Activated CD8-positive, alpha-beta memory T cell treated with anti-CD3 and anti-CD28 coated beads for 1 hour (primary cell): ENCODE measurements around the gene JAG2.

ENCODE experiments used
- DNase-seq, 2 donors: peaks; one replicate each; pipeline ENCODE4 v3.0.0-alpha.2; 2020; ENCODE audit warnings: low read depth in 1 of 2; ENCODE audit errors: extremely low read depth in 1 of 2

Gene JAG2

GRCh38 chr14:105151838-105152793, 16.5 kb downstream of the JAG2 start:
- DNase-seq = no peak

- DNase-seq = no peak
These were observed 17.3 kb downstream of the JAG2 start for GRCh38 chr14:105151084-105151837.

DNA sequence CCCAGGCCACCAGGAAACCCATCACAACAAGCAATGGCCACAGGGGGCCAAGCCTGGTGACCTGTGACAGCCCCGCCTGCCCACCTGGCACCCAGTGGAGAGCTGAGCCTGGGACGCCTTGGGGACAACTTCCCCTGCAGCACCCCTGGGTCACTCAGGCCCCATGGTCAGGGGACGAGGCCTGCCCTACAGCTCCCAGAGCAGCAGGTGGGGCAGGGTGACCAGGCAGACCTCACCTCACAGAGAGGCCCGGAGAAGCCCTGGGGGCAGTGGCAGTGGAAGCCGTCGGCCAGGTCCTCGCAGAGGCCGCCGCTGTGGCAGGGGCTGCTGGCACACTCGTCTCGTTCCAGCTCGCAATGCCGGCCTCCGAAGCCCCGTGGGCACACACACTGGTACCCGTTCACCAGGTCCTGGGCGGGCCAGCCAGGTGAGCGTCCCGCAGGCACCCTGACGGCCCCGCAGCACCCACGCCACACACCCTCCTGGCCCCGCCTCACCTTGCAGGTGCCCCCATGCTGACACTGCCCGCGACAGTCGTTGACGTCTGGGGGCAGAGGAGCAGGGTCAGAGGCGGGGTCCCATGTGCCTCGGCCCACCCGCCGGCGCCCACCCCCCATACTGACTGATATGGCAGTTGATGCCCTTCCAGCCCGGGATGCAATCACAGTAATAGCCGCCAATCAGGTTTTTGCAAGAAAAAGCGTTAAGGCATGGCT, 18.1 kb downstream of the JAG2 start:
- no peak for DNase-seq

- no peak for DNase-seq
These were observed 18.6 kb downstream of the JAG2 start for GRCh38 chr14:105150026-105150367.

DNA sequence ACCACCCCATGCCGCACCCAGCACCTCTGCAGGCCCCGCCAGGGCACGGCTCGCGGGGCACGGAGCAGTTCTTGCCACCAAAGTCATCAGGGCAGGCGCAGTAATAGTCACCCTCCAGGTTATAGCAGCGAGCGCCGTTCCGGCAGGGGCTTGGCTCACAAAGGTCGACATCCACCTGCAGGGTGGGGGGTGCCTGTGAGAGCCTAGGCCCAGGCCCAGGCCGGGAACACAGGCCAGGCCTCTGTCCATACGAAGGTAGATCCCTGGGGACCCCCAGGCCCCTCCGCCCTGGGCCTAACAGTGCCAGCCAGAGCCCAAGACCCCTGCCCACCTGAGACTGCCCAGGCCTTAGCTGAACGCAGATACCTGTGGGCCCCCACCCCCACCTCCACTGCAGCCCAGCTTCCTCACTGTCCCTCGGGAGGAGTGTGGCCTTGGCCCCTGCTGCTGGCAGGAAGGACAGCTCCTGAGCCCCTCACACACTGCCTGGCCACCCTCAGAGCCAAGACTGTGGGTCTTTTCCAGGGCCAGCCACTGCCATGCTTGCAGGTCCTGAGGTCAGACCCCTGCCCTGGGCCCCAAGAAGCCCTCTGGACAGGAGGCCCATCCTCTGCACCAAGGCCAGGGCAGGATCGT, 19.3 kb downstream of the JAG2 start:
- DNase-seq = no peak

DNA sequence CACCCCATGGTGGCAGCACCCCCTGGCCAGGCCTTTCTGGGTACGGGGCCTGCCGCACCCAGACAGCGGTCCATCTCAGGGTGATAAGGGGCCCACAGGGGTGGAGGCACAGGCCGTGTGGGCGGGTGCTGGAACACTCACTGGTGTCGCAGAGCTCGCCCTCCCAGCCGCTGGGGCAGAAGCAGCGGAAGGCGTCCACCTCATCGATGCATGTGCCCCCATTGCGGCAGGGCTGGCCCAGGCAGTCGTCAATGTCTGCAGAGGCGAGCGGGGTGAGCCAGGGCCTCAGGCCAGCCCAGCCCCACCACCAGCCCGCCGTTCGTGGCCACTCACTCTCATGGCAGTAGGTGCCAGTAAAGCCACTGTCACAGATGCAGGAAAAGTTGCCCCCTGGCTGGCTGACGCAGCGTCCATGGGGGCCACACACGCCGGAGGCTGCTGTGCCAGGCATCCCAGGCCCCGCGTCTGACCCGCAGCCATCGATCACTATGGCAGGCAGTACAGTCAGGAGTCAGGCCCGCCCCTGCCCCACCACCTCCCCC, 19.9 kb downstream of the JAG2 start:
- no peak for DNase-seq

DNA sequence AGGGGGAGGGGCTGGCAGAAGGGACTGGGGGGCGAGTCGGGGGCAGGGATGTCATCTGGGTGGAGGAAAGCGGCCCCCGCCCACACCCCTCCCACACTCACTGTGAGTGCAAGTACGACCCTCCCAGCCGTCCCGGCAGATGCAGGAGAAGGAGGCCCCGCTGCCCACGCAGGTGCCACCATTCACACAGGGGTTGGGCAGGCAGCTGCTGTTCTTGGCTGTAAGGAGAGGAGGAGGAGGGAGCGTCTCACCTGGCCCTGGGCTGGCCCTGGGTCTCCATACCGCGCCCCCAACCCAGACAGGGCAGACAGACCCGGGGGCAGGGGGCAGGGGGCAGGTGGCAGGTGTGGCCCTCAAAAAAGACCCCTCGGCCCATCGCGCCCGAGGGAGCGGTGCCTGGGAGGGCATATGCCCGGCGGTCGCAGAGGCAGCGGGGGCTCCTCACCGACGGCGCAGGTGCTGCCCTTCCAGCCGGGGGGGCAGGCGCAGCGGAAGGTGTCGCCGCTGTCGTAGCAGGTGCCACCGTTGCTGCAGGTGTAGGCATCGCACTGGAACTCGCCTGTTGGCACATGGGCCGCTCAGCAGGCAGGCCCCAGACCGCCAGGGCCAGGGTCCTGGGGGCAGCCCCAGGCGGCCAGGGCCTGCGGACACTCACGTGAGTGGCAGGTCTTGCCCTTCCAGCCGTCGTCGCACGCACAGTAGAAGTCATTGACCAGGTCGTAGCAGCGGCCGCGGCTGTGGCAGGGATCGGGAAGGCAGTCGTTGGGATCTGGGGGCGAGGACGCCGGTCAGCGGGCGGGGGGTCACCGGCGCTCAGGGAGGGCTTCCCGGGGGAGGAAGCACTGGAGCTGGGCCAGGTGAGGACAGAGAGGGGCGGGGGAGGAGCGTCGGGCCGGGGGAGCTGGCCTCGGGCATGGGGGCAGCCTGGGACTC, 20.6 kb downstream of the JAG2 start:
- DNase-seq = no peak

DNA sequence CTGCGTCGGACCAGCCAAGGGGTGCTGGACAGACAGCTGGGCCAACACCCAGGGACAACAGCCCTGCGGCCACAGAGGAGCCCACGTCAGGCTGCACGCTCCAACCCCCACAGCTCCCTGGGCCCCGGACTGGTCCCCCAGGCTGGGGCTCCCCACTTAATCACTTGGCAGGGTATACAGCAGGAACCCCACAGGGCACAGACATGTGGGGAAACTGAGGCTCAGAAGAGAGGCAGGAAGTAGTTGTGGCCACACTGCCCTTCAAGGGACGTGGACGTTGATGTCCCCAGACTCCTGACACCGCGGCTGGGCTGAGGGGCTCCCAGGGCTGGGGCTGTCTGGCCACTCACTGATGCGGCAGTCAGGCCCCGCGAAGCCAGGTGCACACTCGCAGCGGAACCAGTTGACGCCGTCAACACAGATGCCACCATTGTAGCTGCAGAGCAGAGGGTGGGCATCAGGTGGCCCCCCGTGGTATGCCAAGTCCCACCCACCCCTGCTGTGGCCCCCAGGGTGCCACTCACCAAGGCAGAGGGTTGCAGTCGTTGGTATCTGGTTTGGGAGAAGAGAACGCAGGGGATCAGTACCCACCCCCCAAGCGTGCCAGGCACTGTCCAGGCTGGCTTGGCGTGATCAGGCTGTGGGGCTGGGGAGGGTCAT, 21.5 kb downstream of the JAG2 start:
- no peak for DNase-seq

DNA sequence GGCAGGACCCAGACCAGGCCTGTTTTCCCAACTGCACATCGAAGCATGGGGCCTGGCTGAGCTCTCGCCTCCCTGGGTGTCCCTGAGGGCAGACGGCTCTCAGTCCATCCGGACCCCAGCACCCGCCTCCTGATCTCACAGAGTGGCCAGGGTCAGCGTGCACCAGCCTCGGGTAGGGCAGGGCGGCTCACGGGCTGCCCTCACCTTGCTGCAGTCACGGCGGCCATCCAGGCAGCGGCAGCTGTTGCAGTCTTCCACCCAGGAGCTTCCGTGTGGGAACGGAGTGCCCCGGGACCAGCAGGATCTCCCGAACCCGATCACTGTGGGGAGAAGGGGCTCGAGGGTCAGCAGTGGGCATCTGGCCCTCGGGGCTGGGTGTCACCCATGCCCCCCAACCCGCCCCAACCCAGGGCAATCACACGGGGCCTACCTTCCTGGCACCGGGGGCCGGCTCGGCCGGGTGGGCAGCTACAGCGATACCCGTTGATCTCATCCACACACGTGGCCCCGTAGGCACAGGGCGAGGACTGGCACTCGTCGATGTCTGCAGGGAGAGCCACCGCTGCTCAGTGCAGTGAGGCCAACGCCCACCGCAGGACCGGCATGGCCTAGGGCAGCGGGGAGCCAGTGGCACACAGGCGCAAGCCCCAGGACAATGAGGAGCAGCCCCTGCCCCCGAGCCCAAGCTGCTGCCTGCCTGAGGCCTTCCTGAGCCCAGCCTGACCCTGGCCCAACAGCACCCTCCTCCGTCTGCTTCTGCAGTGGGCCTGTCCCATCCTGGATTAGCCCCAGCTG, 22.2 kb downstream of the JAG2 start:
- DNase-seq = no peak

DNA sequence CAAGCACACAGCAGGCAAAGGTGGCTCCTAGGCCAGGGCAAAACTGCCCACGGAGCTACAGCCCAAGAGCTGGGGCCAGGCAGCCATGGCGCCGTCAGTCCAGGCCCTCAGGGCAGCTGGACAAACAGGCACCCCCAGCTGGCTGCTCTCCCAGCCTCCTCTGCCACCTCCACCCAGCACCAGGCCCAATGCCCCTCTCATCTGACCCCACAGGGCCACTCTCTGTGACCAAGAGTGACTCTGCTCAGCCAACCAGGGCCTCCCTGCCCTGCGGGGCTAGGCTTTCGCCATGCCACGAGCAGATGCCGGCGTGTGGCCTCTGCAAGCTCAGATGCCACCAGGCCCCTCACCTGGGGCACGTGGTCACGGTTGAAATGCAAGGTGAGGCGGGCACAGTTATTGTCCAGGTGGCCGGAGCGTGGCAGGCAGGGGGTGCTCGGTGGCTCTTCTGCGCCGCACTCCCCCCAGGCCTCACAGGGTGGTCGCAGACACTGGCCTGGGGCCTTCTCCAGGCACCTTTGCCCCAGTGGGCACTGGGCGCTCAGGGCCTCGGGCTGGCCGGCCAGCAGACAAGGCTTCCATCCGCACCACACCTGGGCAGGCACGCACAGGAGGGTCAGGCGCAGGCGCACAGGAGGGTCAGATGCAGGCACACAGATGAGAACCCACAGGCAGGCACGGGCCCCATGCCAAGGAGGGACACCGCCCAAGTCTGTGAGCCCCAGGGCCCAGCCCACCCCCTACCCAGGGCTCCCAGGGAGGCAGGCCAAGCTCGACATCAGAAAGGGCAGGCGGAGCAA, 23.0 kb downstream of the JAG2 start:
- DNase-seq = no peak

DNA sequence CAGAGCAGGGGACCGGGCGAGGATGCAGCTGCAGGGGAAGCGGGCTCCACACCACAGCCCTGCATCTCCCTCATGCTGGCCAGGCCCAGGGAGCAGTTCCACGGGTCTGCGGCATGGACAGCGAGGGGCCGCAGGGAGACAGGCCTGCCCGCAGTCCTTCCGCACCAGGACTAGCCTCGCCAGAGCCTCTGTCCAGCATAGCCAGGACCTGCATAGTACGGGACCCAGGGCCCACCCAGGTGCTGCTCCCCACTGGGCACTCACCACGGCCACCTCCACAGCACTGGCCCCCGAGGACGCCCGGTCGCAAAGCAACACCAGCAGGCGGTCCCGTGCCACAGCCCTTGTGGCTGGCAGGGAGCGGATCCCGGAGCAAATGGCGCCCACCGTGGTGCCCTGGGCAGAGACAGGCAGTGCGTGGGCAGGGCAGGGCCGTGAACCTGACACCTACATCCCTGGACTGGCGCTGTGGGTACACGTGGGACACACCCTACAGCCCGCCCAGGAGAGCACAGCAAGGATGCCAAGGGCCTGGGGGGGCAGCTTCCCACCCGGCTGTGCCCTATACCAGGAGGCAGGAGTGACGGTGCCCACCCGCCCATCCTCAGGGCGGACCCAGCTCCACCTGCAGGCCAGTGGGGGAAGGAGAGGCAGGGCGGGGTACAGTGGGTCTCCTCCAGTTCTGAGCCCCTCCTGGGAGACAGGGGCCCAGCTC, 23.8 kb downstream of the JAG2 start:
- DNase-seq = no peak

DNA sequence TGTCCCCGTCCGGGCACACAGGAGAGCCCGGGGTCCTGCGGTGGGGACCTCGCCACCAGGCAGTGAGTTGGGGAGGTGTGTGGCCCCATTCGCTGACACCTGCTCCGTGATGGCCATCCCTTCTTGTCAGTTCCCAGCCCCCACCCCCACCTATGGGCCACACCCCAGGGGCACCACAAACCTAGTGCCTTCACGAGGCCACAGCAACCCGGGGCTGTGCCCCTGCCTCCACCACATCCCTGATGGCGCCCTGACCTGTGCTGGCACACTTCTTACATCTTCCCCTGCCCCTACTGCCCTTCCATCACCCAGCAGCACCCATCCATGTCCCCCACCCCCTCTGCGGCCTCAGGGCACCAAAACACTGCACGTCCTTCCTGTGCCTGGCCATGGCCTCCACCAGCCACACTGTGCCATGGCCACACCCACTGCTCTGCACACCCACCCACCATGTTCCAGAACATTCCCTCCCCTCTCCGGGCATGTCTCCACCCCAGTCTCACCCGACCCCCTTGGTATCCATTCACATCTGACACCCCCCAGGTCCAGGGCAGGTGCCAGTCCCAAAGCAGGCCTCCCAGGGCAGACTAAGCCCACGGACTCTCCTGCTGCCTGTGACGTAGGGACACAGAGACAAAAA, 24.4 kb downstream of the JAG2 start:
- DNase-seq = no peak

- DNase-seq = no peak
These were observed 25.0 kb downstream of the JAG2 start for GRCh38 chr14:105143451-105144025.

DNA sequence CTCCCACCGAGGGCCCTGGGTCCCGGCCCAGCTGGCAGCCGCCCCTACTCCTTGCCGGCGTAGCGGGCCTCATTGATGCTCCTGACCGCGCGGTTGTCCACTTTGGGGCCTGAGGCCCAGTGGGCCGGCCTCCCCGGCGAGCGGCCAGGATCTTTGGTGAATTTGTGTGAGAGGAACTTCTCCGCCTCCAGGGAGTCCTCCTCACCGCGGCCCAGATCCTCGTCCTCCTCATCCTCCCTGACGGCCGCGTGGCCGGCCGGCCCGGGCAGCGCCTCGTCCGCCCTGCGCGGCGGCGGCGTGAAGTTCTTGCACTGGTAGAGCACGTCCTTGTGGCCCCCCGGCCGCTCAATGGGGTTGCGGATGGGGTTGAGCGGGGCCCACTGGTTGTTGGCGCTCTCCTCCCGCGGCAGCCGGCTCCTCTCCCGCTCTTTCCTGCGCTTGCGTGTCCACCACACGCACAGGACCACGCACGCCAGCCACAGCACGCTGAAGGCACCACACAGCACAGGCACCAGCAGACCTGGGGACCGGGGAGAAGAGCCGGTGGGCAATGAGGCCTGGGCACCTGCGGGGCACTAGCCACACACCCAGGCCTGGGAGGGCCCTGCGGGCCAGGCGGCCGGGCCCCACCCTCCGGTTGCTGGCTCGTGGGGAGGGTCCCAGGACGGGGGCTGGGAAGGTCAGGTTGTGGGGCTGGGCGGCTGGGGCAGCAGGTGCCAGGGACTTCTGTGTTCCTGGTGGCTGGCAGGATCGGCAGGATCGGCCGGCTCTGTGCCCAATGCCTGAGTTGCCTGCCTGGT, 25.7 kb downstream of the JAG2 start:
- DNase-seq = no peak
